GM10266 (cell line): ENCODE results near the gene OR4F15.
"Not testable (repeated sequence)": the region's sequence is repeated elsewhere in the genome, so short reads cannot be mapped to it uniquely, and the experiment has no call there.

Source experiments
- DNase-seq: peaks from one replicate; pipeline ENCODE4 v3.0.0; 2012; ENCODE audit errors: extremely low spot score
- TF ChIP-seq, protein P1 (sequence below): IDR thresholded peaks from 2 replicates; pipeline ENCODE4 v1.5.1; 2012; ENCODE audit warnings: mild to moderate bottlenecking, low read depth; ENCODE audit not compliant: control insufficient read depth, insufficient read depth; ENCODE audit errors: missing control alignments

OR4F15 gene

DNA sequence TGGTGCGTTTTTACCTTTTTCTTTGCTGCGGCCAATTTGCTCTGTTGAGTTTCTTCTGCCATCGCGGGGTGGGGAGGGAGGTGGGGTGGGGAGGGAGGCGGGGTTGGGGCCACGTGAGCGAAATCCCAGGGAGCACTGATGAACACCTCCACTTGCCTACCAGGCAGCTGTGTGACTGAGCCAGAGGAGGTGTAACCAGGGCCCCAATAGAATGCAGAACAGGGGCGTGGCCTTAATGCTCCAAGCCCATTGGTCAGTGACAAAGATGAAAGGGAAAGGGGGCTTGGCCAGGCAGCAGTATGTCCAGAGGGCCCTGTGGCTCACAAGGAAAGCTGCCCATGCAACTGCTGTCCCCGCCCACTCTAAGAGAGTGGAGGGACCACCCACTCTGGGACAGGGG is 30.1 kb upstream of the OR4F15 start:
- TF ChIP-seq, protein P1, sequence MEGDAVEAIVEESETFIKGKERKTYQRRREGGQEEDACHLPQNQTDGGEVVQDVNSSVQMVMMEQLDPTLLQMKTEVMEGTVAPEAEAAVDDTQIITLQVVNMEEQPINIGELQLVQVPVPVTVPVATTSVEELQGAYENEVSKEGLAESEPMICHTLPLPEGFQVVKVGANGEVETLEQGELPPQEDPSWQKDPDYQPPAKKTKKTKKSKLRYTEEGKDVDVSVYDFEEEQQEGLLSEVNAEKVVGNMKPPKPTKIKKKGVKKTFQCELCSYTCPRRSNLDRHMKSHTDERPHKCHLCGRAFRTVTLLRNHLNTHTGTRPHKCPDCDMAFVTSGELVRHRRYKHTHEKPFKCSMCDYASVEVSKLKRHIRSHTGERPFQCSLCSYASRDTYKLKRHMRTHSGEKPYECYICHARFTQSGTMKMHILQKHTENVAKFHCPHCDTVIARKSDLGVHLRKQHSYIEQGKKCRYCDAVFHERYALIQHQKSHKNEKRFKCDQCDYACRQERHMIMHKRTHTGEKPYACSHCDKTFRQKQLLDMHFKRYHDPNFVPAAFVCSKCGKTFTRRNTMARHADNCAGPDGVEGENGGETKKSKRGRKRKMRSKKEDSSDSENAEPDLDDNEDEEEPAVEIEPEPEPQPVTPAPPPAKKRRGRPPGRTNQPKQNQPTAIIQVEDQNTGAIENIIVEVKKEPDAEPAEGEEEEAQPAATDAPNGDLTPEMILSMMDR = no peak
- no peak for DNase-seq

DNA sequence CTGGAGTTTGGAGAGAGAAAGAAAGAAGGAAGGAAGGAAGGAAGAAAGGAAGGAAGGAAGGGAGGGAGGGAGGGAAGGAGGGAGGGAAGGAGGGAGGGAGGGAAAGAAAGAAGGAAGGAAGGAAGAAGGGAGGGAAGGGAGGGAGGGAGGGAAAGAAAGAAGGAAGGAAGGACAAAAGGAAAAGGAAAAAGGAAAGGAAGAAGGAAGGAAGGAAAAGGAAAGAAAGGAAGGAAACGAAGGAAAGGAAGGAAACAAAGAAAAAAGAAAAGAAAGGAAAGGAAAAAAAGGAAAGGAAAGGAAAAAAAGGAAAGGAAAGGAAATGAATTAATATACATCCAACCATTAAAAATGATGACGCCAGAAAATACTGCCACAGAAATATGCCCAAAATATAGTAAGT is 27.4 kb upstream of the OR4F15 start:
- DNase-seq = no peak
- TF ChIP-seq, protein P1 = no peak

DNA sequence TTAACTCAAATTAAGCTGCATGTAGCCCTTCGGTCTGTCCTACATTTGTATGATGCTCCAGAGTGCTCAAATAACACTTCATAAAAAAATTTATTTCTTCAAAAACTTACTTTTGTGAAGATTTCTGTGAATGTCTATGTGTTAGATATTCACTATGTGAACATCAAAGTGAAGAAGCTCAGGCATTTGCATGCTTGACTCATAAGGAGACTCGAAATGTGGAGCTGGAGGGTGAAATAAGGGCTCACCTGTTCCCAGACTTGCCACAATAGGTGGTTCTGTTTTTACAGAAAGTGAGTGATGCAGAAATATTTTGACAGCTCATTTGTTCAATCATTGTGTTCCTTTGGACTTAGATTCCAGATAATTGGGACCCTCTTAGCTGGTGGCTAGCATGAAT is 25.6 kb upstream of the OR4F15 start:
- not testable (repeated sequence) for DNase-seq

DNA sequence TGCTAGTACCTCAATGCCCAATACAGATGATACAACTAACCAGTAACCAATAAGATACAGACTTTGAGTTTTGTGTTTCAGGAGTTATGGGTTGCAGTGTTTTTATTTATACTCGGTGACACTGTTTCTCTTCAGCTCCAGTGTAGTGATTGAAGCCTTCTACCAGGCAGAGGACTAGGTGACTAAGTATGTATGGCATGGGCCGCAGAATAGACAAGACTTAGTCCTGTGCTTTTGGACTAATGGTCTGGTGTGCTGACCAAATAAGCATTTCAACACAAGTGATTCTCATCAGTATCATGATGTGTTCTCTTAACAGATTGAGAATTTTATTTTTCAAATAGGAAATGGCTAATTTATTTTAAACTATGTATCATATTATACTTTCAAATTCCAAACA is 24.0 kb upstream of the OR4F15 start:
- DNase-seq = not testable (repeated sequence)

DNA sequence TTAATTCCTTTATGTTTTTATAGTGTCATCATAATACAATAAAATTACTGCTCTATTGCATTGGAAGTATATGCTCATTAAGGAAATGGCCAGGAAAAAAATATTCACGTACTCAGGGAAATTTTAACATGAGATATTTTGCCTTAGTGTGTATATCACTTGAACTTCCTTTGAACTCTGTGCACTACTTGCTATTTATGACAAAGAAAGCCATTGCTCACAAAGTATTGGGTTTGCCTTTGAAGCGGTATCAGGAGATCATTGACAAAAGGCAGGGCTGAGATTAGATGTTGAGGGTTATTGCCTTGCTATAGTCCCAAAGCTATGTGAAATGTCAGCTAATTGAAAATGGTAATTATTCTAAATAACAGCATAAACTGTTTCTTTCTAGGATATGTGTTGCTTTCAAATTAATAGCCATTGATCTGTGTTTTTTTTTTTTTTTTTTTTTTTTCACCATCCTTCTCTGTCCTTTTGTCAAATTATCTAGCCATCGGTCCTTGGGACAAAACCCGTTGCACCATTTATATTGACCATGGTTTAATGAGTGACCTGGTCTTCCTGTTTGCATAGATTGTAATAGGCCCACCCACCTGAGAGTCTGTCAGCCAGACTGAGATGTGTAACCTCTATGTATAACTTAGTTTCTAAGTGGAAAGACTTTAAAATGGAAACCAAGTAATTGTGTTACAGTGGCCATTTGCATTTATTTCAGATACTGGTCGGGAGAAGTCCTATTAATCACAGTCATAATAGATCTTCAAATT is 23.3 kb upstream of the OR4F15 start:
- not testable (repeated sequence) for DNase-seq

DNA sequence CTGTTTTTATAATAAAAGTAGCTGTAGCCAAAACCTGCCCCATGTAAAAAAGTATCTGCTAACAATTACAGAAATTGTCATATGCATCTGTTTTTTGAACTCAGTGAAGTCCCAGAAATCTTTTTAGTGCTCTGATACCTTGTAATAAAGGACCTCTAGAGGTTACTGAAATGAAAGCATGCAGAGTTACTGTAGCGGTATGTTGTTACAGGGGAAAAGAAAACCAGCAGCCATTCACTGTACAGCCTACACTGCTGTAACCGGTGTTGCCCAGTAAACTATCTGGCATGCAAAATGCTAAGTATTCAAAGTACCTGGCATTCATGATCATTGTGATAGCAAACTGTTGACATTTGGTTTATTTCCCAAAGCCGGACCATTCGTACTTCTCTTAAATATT is 21.3 kb upstream of the OR4F15 start:
- not testable (repeated sequence) for DNase-seq

DNA sequence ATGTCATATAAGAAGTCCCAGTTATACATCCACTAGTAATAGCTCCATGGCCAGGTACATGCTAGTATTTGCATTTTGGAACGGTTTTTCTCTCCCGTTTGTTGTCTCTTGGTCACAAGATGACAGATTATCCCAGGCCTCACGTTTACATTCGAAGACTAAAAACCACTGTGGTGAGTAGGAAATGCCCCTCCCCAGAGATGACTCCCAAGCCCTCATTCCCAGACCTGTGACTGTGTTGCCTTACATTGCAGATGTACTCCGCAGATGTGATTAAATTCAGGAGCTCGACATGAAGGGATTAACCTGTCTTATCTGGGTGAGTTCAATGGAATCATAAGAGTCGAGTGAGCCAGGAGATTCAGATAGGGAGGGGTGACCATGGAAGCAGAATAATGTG is 18.0 kb upstream of the OR4F15 start:
- DNase-seq = not testable (repeated sequence)

DNA sequence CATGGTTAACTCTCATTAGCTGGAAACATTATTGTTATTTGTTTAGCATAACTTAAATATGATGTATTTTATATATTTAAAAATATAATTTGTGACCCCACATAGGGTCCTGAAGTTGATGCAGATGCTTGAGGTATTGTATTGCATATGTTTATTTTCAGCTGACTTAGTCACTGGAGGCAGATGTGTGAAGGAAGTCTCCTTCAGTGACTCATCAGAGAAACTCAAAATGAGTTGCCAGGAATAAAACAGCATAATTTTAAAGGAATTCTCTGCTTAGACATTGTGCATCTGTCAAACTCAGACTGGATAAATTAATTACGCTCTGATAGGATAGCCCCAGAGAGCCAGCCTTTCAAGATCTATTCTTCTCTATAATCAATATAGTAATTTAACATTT is 16.5 kb upstream of the OR4F15 start:
- DNase-seq = no peak
- TF ChIP-seq, protein P1 = no peak

DNA sequence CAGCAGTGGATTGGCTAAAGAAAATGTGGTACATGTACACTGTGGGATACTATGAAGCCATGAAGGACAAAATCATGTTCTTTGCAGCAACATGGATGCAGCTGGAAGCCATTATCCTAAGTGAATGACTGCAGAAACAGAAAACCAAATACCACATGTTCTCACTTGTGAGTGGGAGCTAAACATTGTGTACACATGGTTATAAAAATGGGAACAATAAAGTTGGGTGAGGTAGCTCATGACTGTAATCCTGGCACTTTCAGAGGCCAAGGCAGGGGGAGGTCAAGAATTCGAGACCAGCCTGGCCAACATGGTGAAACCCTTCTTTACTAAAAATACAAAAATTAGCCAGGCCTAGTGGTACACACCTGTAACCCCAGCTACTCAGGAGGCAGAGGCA is 12.3 kb upstream of the OR4F15 start:
- TF ChIP-seq, protein P1 = no peak
- no peak for DNase-seq

DNA sequence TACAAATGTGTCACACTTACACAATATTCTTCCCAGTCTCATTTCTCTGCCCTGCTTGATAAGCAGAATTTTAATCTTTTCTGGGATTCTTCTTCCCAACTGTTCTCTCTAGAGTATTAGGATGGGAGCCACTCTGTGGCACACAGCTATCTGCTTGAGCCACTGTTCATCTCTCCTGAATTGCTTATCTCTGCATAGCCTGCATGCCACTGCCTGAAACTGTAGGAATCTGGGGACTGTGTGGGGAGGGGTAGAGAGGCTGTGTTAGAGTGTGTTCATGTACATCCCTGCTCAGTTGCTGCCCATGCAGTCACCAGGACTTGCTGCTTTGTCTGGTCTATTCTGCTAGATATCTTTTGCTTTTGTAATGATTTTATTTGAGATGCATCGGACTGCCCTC is 11.0 kb upstream of the OR4F15 start:
- DNase-seq = no peak
- TF ChIP-seq, protein P1 = no peak
